Ramos (cell line): ENCODE measurements around the gene LAMA4.

Experiments
- in situ Hi-C: fragments of 300-500 bp; cut with MboI; formaldehyde crosslinking; loops from one replicate; pipeline ENCODE4 v1.14.3; 2022; ENCODE audit warnings: low sequenced_read_pairs; ENCODE audit not compliant: unreplicated experiment

Gene LAMA4

GRCh38 chr6:112245511-112246203, 8.7 kb downstream of the LAMA4 start:
- in situ Hi-C loops = no loop called here

DNA sequence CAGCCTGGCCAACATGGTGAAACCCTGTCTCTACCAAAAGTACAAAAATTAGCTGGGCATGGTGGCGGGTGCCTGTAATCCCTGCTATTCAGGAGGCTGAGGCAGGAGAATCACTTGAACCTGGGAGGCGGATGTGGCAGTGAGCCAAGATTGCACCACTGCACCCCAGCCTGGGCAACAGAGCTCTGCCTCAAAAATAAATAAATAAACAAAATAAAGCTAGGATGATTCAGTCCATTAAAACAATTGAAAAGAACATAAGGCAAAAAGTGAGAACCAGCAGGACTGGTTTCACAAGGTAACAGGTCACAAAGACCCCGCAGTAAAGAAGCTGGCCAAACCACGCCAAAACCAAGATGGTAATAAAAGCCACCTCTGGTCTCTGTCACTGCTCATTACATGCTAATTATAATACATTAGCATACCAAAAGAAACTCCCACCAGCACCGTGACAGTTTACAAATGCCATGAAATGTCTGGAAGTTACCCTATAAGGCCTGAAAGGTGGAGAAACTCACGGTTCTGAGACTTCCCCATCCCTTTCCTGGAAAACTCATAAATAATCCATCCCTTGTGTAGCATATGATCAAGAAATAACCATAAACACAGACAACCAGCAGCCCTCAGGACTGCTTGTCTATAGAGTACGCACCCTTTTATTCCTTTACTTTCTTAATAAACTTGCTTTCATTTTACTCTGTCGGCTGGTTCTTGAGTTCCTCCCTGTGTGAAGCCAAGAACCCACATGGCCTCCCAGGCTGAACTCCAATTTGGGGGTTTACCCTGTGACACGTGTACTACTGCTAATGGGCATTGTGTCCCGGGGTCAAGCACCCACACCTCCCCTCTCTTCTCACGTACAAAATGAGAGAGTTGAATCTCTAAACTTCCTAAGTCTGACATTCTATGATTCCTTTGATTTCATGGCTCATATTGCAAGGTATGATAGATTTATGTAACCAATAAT, 10.2 kb downstream of the LAMA4 start:
- in situ Hi-C loops = no loop called here

- in situ Hi-C loops = no loop called here
Observed at GRCh38 chr6:112241820-112242429, 12.4 kb downstream of the LAMA4 start.

GRCh38 chr6:112237595-112237994, 16.8 kb downstream of the LAMA4 start:
- in situ Hi-C loops = no loop called here

DNA sequence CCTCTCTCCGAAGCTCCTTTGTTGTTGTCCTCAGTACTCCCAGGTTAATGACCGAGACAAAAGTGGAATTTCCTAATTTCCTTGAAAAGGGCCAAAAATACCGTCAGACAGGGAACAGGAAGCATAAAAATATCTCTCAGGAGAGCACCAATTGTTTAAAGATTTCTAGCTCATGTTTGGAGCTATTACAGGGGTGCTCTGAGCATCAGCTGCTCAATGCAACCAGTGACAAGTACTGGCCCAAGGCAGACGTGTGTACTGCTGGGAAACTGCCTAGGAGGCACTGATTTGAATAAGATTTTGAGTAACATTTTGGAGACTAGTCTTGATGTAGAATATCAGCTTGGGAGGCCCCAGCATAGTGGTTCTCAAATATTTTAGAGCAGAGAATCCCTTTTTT, 17.3 kb downstream of the LAMA4 start:
- in situ Hi-C loops = no loop called here

DNA sequence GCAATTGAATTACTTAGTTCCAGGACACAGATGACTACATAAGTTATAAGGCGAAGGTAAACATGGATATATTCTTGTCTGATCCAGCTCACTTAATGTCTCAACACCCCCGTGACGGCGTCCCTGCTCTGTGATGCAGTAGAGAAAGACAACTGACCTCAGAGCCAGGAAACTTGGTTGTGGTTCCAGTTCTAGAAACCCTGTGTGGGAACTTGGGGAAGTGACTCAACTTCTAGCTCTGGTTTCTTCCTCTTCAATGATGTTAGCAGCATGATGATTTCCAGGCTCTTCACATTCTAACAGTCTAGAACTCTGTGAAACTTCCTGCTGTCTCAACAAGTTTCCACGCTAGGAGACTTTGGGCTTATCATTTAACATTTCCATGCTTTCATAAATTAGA, 18.4 kb downstream of the LAMA4 start:
- in situ Hi-C loops = no loop called here

DNA sequence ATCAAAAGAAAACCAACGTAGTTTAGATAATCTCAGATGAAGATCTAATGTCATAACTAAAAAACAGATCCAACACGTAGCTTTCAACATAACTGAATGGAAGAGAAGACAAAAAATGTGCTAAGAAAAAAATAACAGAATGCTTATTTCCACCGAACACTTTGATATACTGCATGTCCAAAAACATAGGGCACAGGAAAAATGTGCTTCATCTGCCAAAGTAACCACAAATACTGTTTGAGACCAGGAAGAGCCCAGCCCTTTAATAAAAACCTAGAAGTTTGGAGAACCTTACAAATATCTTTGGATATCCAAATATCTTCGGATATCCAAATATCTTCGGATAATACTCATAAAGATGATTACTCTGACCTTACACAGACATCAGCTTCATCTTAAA, 19.8 kb downstream of the LAMA4 start:
- in situ Hi-C loops = no loop called here

GRCh38 chr6:112233847-112234246, 20.5 kb downstream of the LAMA4 start:
- in situ Hi-C loops = no loop called here

GRCh38 chr6:112232845-112233256, 21.5 kb downstream of the LAMA4 start:
- in situ Hi-C loops = no loop called here

GRCh38 chr6:112231594-112232060, 22.7 kb downstream of the LAMA4 start:
- in situ Hi-C loops = no loop called here

DNA sequence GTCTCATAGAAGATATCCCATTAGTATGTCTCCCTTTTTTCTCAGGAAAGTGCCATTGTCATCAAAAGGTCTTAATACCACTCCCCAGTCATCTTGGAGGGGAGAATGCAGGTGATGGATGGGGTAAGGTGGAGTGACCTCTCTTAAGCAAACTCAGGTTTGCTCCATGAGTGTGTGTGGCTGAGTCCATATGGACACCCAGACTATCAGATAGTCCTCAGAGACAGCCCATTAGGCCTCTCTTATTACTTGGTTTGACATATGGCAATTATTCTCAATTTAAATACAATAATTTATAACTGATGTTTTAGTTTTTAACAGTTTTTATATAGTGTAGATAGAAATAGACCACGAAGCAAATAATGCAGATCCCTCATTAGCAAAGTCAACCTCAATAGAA, 23.2 kb downstream of the LAMA4 start:
- in situ Hi-C loops = no loop called here

- in situ Hi-C loops = no loop called here
Observed at GRCh38 chr6:112228480-112229332, 25.7 kb downstream of the LAMA4 start.

DNA sequence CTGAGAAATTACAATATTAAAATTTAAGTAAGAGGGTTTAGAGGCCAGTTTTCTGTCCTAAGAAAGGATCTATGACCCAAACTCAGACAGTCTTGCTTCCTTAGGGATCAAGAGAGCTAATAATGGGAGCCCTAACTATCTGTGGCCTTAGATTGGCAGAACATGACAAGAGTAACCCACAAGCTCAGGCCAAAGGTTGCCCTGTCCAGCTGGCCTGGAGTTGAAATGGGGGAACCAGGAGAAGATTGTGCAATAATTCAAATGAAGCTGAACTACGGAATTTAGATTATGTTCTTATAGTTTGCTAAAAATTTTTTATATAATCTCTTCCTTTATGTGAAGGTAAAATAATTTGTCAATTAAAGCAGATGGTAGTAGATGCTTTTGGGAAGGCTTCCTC, 26.4 kb downstream of the LAMA4 start:
- in situ Hi-C loops = no loop called here

- in situ Hi-C loops = no loop called here
Observed at GRCh38 chr6:112227411-112227810, 27.0 kb downstream of the LAMA4 start.

- in situ Hi-C loops = no loop called here
Observed at GRCh38 chr6:112225691-112226090, 28.7 kb downstream of the LAMA4 start.

DNA sequence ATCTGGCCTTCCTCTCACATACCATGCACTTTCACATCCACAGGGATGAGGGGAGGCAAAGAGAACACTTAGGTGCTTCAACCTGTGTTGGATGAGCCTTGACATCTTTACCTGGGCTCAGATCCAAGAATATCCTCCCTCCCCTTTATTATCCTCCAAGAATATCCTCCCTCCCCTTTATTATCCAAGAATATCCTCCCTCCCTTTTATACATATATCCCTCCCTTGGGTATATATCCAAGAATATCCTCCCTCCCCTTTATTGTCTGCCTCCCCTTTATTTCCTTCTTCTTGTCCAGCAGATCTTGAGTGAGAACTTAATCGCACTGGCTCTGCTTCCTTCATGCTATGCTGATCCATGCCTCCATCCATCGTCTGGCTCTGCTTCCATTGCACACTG, 30.3 kb downstream of the LAMA4 start:
- in situ Hi-C loops = no loop called here

GRCh38 chr6:112223070-112223861, 31.1 kb downstream of the LAMA4 start:
- in situ Hi-C loops = no loop called here

DNA sequence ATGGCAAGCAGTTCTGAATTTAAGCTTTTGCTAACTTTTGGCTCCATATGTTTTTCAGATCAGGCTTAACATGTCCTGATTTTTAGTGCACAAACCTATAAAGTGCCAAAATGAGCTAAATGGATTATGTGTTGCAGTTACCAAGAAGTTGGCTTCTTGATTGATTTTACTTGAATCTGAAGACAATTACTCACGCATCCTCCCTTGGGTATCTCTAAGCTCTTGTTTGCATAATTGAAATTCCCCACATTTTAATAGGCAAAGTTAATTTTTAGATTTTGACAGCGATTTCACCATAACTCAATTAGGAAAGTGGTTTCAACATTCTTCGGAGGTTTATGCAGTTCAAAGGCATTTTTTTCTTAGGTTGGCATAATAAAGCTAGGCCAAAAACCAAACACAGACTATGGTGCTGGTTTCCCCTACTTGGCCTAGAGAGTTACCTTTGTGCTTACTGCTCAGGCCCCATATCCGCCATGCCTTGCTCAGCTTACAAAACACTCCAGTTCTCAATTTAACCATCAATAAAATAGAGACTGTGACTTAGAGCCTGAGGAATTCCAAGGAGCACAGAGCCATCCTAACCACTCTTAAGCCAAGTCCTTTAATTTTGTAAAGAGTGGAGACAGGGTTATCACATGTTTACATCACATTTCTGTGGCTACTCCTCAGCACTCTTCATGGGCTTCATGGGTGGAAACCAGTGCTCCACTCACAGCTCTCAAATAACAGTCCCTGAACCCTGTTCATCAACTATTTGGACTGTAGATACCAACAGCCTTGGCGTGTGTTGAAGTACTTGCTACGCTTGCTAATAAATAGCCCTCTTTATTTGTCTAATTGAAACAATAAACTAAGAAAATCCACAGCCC, 32.1 kb downstream of the LAMA4 start:
- in situ Hi-C loops = no loop called here
